KOPT-K1 (cell line): ENCODE data around the gene PHLPP1.
"Not testable (repeated sequence)": the region's sequence is repeated elsewhere in the genome, so short reads cannot be mapped to it uniquely, and the experiment has no call there.

ENCODE experiments used
- H3K27ac ChIP-seq: fragments of 200-600 bp; sonication (generic); 2 replicates; pipeline ENCODE4 v1.5.1; 2016; ENCODE audit warnings: antibody characterized with exemption, mild to moderate bottlenecking, low read depth, low read length; ENCODE audit not compliant: poor library complexity, severe bottlenecking
- H3K36me3 ChIP-seq: fragments of 200-600 bp; sonication (generic); 2 replicates; pipeline ENCODE4 v1.5.1; 2017; ENCODE audit warnings: antibody characterized with exemption, mild to moderate bottlenecking, low read length, moderate library complexity; ENCODE audit not compliant: insufficient read depth
- H3K9me3 ChIP-seq: fragments of 200-600 bp; sonication (generic); 2 replicates; pipeline ENCODE4 v1.5.1; 2017; ENCODE audit warnings: antibody characterized with exemption, low read length, mild to moderate bottlenecking; ENCODE audit not compliant: insufficient read depth, poor library complexity, severe bottlenecking

PHLPP1 gene

GRCh38 chr18:62790871-62791772, 75.8 kb downstream of the PHLPP1 start:
- no peaks in the 10 kb centered on the region for H3K36me3 ChIP-seq
- H3K9me3 ChIP-seq = no peaks in the 10 kb centered on the region
- no peak overlapping the region for H3K27ac ChIP-seq

GRCh38 chr18:62792016-62792415, 76.7 kb downstream of the PHLPP1 start:
- no peaks in the 10 kb centered on the region for H3K9me3 ChIP-seq
- H3K36me3 ChIP-seq = no peaks in the 10 kb centered on the region
- no peak overlapping the region for H3K27ac ChIP-seq

GRCh38 chr18:62795813-62796212, 80.5 kb downstream of the PHLPP1 start:
- H3K36me3 ChIP-seq = no peaks in the 10 kb centered on the region
- H3K27ac ChIP-seq = no peak overlapping the region
- no peaks in the 10 kb centered on the region for H3K9me3 ChIP-seq

GRCh38 chr18:62796216-62796621, 80.9 kb downstream of the PHLPP1 start:
- no peaks in the 10 kb centered on the region for H3K36me3 ChIP-seq
- H3K27ac ChIP-seq = no peak overlapping the region
- no peaks in the 10 kb centered on the region for H3K9me3 ChIP-seq

- no peaks in the 10 kb centered on the region for H3K36me3 ChIP-seq
- H3K27ac ChIP-seq = no peak overlapping the region
- H3K9me3 ChIP-seq = no peaks in the 10 kb centered on the region
Observed at GRCh38 chr18:62797329-62797728, 82.0 kb downstream of the PHLPP1 start.

- H3K27ac ChIP-seq = no peak overlapping the region
- H3K36me3 ChIP-seq = no peaks in the 10 kb centered on the region
- H3K9me3 ChIP-seq = no peaks in the 10 kb centered on the region
Observed at GRCh38 chr18:62799977-62800376, 84.6 kb downstream of the PHLPP1 start.

- no peaks in the 10 kb centered on the region for H3K36me3 ChIP-seq
- H3K27ac ChIP-seq = no peak overlapping the region
- no peaks in the 10 kb centered on the region for H3K9me3 ChIP-seq
Observed at GRCh38 chr18:62802523-62802922, 87.2 kb downstream of the PHLPP1 start.

GRCh38 chr18:62807396-62807795, 92.1 kb downstream of the PHLPP1 start:
- Histone ChIP-seq H3K36me3 (no peaks in the 10 kb centered on the region), H3K27ac (no peak overlapping the region), H3K9me3 (no peaks in the 10 kb centered on the region)

- H3K9me3 ChIP-seq = no peaks in the 10 kb centered on the region
- no peak overlapping the region for H3K27ac ChIP-seq
- H3K36me3 ChIP-seq = no peaks in the 10 kb centered on the region
Observed at GRCh38 chr18:62808123-62808522, 92.8 kb downstream of the PHLPP1 start.

GRCh38 chr18:62809445-62809844, 94.1 kb downstream of the PHLPP1 start:
- H3K36me3 ChIP-seq, H3K27ac ChIP-seq, H3K9me3 ChIP-seq: not testable (repeated sequence)

- Histone ChIP-seq H3K9me3 (no peaks in the 10 kb centered on the region), H3K27ac (no peak overlapping the region)
Observed at GRCh38 chr18:62809900-62810299, 94.6 kb downstream of the PHLPP1 start.

GRCh38 chr18:62810682-62811081, 95.3 kb downstream of the PHLPP1 start:
- no peaks in the 10 kb centered on the region for H3K9me3 ChIP-seq
- no peak overlapping the region for H3K27ac ChIP-seq
- H3K36me3 ChIP-seq = no peaks in the 10 kb centered on the region

More at GRCh38 chr18:62809900-62810299, 94.6 kb downstream of the PHLPP1 start:
- H3K36me3 ChIP-seq = no peaks in the 10 kb centered on the region

- H3K36me3 ChIP-seq = no peaks in the 10 kb centered on the region
- H3K27ac ChIP-seq = no peak overlapping the region
- H3K9me3 ChIP-seq = no peaks in the 10 kb centered on the region
Observed at GRCh38 chr18:62811674-62812073, 96.3 kb downstream of the PHLPP1 start.

- Histone ChIP-seq H3K27ac (no peak overlapping the region), H3K9me3 (no peaks in the 10 kb centered on the region), H3K36me3 (no peaks in the 10 kb centered on the region)
Observed at GRCh38 chr18:62812242-62812641, 96.9 kb downstream of the PHLPP1 start.

- H3K36me3 ChIP-seq = no peaks in the 10 kb centered on the region
- no peaks in the 10 kb centered on the region for H3K9me3 ChIP-seq
- no peak overlapping the region for H3K27ac ChIP-seq
Observed at GRCh38 chr18:62812876-62813275, 97.5 kb downstream of the PHLPP1 start.

- H3K36me3 ChIP-seq = no peaks in the 10 kb centered on the region
- H3K9me3 ChIP-seq = no peaks in the 10 kb centered on the region
- H3K27ac ChIP-seq = no peak overlapping the region
Observed at GRCh38 chr18:62814132-62814759, 98.9 kb downstream of the PHLPP1 start.
